CD14-positive monocyte (primary cell): ENCODE results near the gene RAB3C. TPM values are rescaled to one million over a fixed set of nuclear protein-coding genes. Genes with fewer than 3 reads are reported as not detected.

Source experiments
- DNase-seq, 3 donors: peaks; one replicate each; pipeline ENCODE4 v3.0.0-alpha.2; 2011 to 2022
- H2AFZ ChIP-seq: 2 replicates; pipeline ENCODE4 v1.6.0; 2012; ENCODE audit warnings: mild to moderate bottlenecking, low read depth, low read length, inconsistent platforms; ENCODE audit not compliant: insufficient read depth, poor library complexity, severe bottlenecking
- H3K27ac ChIP-seq, 2 donors: 1 replicate in 1 of 2; 2 replicates in 1 of 2; pipeline ENCODE4 v1.5.1; 2012 to 2013; ENCODE audit warnings: low read length in 2 of 2, control low read depth in 1 of 2, inconsistent platforms in 1 of 2, low read depth in 1 of 2, mild to moderate bottlenecking in 1 of 2
- H3K27me3 ChIP-seq, 2 donors: one replicate each; pipeline versions ENCODE4 v1.6.0 to v1.6.1; 2011 to 2013; ENCODE audit warnings: low read length in 2 of 2; ENCODE audit not compliant: control insufficient read depth in 2 of 2, insufficient read depth in 2 of 2
- H3K36me3 ChIP-seq, 2 donors: replicated peaks in 1 of 2; 1 replicate in 1 of 2; 2 replicates in 1 of 2; pipeline versions ENCODE4 v1.5.1 to v1.6.1; 2012 to 2013; ENCODE audit warnings: low read length in 2 of 2, control low read depth in 1 of 2, inconsistent platforms in 1 of 2, mild to moderate bottlenecking in 1 of 2; ENCODE audit not compliant: insufficient read depth in 2 of 2, control insufficient read depth in 1 of 2
- H3K4me1 ChIP-seq, 2 donors: 1 replicate in 1 of 2; 2 replicates in 1 of 2; pipeline versions ENCODE4 v1.5.1 to v1.6.1; 2012 to 2013; ENCODE audit warnings: low read length in 2 of 2, control low read depth in 1 of 2, inconsistent platforms in 1 of 2, mild to moderate bottlenecking in 1 of 2, moderate library complexity in 1 of 2; ENCODE audit not compliant: insufficient read depth in 2 of 2, control insufficient read depth in 1 of 2
- H3K4me2 ChIP-seq: replicated peaks from 2 replicates; pipeline ENCODE3; 2012; ENCODE audit warnings: low read length, moderate library complexity, mild to moderate bottlenecking; ENCODE audit not compliant: poor library complexity, severe bottlenecking; ENCODE audit errors: extremely low read depth
- H3K4me3 ChIP-seq, 3 experiments: fragments of 200-600 bp in 1 of 3; sonication (generic) in 1 of 3; replicated peaks in 1 of 3; 1 replicate in 2 of 3; 2 replicates in 1 of 3; pipeline ENCODE4 v1.5.1; 2011 to 2013; ENCODE audit warnings: low read length in 3 of 3, mild to moderate bottlenecking in 3 of 3, control low read depth in 2 of 3, low read depth in 2 of 3, inconsistent platforms in 1 of 3, moderate library complexity in 1 of 3
- H3K79me2 ChIP-seq: 2 replicates; pipeline ENCODE4 v1.6.0; 2012; ENCODE audit warnings: mild to moderate bottlenecking, control low read depth, inconsistent platforms, low read length, moderate library complexity; ENCODE audit not compliant: insufficient read depth
- H3K9ac ChIP-seq: 2 replicates; pipeline ENCODE4 v1.6.0; 2017; ENCODE audit warnings: low read length, mild to moderate bottlenecking; ENCODE audit not compliant: insufficient read depth, poor library complexity, severe bottlenecking
- H3K9me3 ChIP-seq, 2 donors: replicated peaks in 1 of 2; 1 replicate in 1 of 2; 2 replicates in 1 of 2; pipeline versions ENCODE4 v1.5.1 to v1.6.1; 2012 to 2013; ENCODE audit warnings: low read length in 2 of 2, control low read depth in 1 of 2; ENCODE audit not compliant: control insufficient read depth in 1 of 2, insufficient read depth in 1 of 2
- H4K20me1 ChIP-seq: 2 replicates; pipeline ENCODE4 v1.6.0; 2012; ENCODE audit warnings: mild to moderate bottlenecking, low read length, control low read depth, moderate library complexity; ENCODE audit not compliant: insufficient read depth
- H3K27ac Mint-ChIP-seq, 7 donors: one replicate each; pipeline ENCODE4 v1.8.0; 2020; ENCODE audit warnings: mild to moderate bottlenecking in 7 of 7, mixed read lengths in 7 of 7, moderate library complexity in 6 of 7, inconsistent platforms in 2 of 7
- H3K27me3 Mint-ChIP-seq, 3 donors: one replicate each; pipeline ENCODE4 v1.8.0; 2021 to 2022; ENCODE audit warnings: low read depth in 3 of 3, mild to moderate bottlenecking in 3 of 3, mixed read lengths in 3 of 3, moderate library complexity in 3 of 3, inconsistent platforms in 1 of 3
- H3K36me3 Mint-ChIP-seq, 2 donors: one replicate each; pipeline ENCODE4 v1.8.0; 2020; ENCODE audit warnings: mixed read lengths in 2 of 2, inconsistent platforms in 1 of 2, mild to moderate bottlenecking in 1 of 2
- H3K4me1 Mint-ChIP-seq: one replicate; pipeline ENCODE4 v1.8.0; 2020; ENCODE audit warnings: mild to moderate bottlenecking, mixed read lengths
- H3K4me3 Mint-ChIP-seq, 2 donors: one replicate each; pipeline ENCODE4 v1.8.0; 2020; ENCODE audit warnings: mild to moderate bottlenecking in 2 of 2, mixed read lengths in 2 of 2, moderate library complexity in 1 of 2
- H3K9me3 Mint-ChIP-seq, 7 donors: one replicate each; pipeline ENCODE4 v1.8.0; 2020 to 2022; ENCODE audit warnings: mixed read lengths in 7 of 7, mild to moderate bottlenecking in 6 of 7, moderate library complexity in 6 of 7, inconsistent platforms in 2 of 7
- WGBS: methylation state at CpG from one replicate; pipeline ENCODE4 v1.1.5; 2013; ENCODE audit warnings: missing lambda C conversion rate; ENCODE audit not compliant: insufficient coverage; 5-methylcytosine and 5-hydroxymethylcytosine counted together
- intact Hi-C, 2 donors: fragments of 100-400 bp; cut with micrococcal nuclease; formaldehyde crosslinking; loops; one replicate each; pipeline versions ENCODE4 v1.15.0 to v1.15.1; 2023
- polyA plus RNA-seq, 3 donors: library from polyadenylated mRNA; depleted of rRNA in 1 of 3; unstranded in 2 of 3; stranded (reverse) in 1 of 3; fragments of 300-500 nt in 2 of 3; fragments of >200 nt in 1 of 3; fragmentation: Illumina TruSeq in 2 of 3; gene quantifications; 1 replicate in 2 of 3; 2 replicates in 1 of 3; pipeline ENCODE4 v1.2.3, GENCODE V29; 2012 to 2021
- TF ChIP-seq, protein P1 (sequence below): fragments of 200-600 bp; IDR thresholded peaks from one replicate; pipeline ENCODE4 v1.8.0; 2022; ENCODE audit warnings: antibody characterized with exemption, mild to moderate bottlenecking

The RAB3C gene
- polyA plus RNA-seq, 3 donors = under 0.01 to 0.81 TPM; not detected in 1

DNA sequence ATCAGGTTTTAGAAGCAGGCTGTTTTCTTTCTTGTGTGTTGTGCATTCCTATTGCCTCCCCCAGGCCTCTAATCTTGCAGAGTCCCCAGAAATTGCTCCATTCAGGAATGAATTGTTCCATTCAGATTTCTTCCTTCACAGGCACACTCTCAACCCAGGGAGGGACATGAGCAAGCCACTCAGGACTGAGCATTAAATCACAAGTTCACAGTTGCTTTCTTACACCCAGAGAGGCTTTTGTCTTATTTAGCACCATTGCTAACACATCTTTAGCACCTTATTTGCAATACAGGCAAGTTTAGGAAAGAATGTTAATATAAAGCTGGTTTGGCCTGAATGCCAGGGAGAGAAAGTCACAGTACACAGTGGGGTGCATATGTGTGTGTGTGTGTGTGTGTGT lies 221.4 kb downstream of the RAB3C start:
- H4K20me1 ChIP-seq = no peaks in the 10 kb centered on the region
- Mint-ChIP-seq H3K27ac (no peak overlapping the region), H3K9me3 (peaks cover 0 to 5% (median 0%) of the 10 kb centered on the region in 7 donors), H3K4me3 (no peak overlapping the region), H3K36me3 (no peaks in the 10 kb centered on the region), H3K4me1 (peaks cover 2% of the 10 kb centered on the region), H3K27me3 (peaks cover 0 to 2% (median 2%) of the 10 kb centered on the region in 3 donors)
- no peaks in the 10 kb centered on the region for H3K4me1 ChIP-seq
- no peaks in the 10 kb centered on the region for H3K36me3 ChIP-seq
- H3K79me2 ChIP-seq = no peaks in the 10 kb centered on the region
- no peak overlapping the region for H3K4me3 ChIP-seq
- no peaks in the 10 kb centered on the region for H3K9me3 ChIP-seq
- no peak overlapping the region for H2AFZ ChIP-seq
- H3K4me2 ChIP-seq = no peak overlapping the region
- TF ChIP-seq, protein P1, sequence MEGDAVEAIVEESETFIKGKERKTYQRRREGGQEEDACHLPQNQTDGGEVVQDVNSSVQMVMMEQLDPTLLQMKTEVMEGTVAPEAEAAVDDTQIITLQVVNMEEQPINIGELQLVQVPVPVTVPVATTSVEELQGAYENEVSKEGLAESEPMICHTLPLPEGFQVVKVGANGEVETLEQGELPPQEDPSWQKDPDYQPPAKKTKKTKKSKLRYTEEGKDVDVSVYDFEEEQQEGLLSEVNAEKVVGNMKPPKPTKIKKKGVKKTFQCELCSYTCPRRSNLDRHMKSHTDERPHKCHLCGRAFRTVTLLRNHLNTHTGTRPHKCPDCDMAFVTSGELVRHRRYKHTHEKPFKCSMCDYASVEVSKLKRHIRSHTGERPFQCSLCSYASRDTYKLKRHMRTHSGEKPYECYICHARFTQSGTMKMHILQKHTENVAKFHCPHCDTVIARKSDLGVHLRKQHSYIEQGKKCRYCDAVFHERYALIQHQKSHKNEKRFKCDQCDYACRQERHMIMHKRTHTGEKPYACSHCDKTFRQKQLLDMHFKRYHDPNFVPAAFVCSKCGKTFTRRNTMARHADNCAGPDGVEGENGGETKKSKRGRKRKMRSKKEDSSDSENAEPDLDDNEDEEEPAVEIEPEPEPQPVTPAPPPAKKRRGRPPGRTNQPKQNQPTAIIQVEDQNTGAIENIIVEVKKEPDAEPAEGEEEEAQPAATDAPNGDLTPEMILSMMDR = no peak
- no peaks in the 10 kb centered on the region for H3K27me3 ChIP-seq
- DNase-seq = no peak
- H3K9ac ChIP-seq = no peak overlapping the region
- H3K27ac ChIP-seq = no peak overlapping the region
- intact Hi-C loops = no loop called here

DNA sequence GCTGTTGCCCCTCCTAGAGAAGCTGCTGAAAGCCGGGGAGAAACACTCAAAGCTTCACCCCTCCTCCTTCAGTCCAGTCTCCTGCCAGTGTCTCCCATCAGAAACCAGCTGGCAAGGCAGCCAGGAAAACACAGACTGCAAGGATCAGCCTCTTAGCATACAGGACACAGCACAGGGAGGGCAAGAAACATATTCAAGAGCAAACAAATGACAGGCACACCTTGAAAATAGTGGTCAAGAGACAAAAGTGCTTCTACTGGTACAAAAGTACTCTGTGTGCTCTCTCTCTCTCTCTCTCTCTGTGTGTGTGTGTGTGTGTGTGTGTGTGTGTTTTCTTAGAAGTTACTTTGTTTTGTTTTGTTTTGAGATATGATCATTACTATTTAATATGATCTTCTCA lies 227.2 kb downstream of the RAB3C start:
- Mint-ChIP-seq H3K9me3 (peaks cover 0 to 6% (median 0%) of the 10 kb centered on the region in 7 donors), H3K4me3 (no peak overlapping the region), H3K27ac (no peak overlapping the region), H3K27me3 (peaks cover 1 to 4% (median 2%) of the 10 kb centered on the region in 3 donors), H3K36me3 (no peaks in the 10 kb centered on the region), H3K4me1 (no peaks in the 10 kb centered on the region)
- intact Hi-C loops = no loop called here
- Histone ChIP-seq H2AFZ (no peak overlapping the region), H3K4me2 (no peak overlapping the region), H3K4me3 (no peak overlapping the region), H3K27ac (no peak overlapping the region), H3K9ac (no peak overlapping the region), H4K20me1 (no peaks in the 10 kb centered on the region), H3K9me3 (no peaks in the 10 kb centered on the region), H3K79me2 (no peaks in the 10 kb centered on the region), H3K4me1 (no peaks in the 10 kb centered on the region), H3K27me3 (no peaks in the 10 kb centered on the region), H3K36me3 (no peaks in the 10 kb centered on the region)
- TF ChIP-seq, protein P1 = no peak
- WGBS = 100% methylated on average over 1 of the region's 1 CpG
- no peak for DNase-seq
